ENCODE results near the gene CHRNE. TPM values are rescaled to one million over a fixed set of nuclear protein-coding genes. Genes with fewer than 3 reads are reported as not detected.

The CHRNE gene
- total and polyA plus RNA-seq, 2 of the 4 experiments (the other 2 are of a cell fraction) = under 0.01 to 0.21 TPM

- no peak overlapping the region for H2AK9ac ChIP-seq (replicated peaks; ENCODE audit: low read depth, low read length, poor library complexity)
- H4K91ac ChIP-seq (ENCODE audit: insufficient read depth, low read depth, low read length) = no peak overlapping the region
- no peaks in the 10 kb centered on the region for H3K9me3 ChIP-seq (ENCODE audit: control insufficient read depth, insufficient read depth, low read length)
- peaks cover 19% of the 10 kb centered on the region; the same call in 1 of the 2 replicates for H4K20me1 ChIP-seq (ENCODE audit: insufficient read depth, low read length)
- no peak overlapping the region for H3K23ac ChIP-seq (ENCODE audit: low read depth, low read length)
- WGBS, 2 experiments (ENCODE audit: extremely low coverage in 2 of 2, insufficient read length in 1 of 2) = no CpG with 5 or more reads among the region's 11 CpGs
- H2BK15ac ChIP-seq (ENCODE audit: low read depth, low read length) = no peak overlapping the region
- no peak overlapping the region for H3K4ac ChIP-seq (ENCODE audit: low read depth, low read length)
- no peak overlapping the region for H2AK5ac ChIP-seq (ENCODE audit: low read depth, low read length)
- dilution Hi-C loops (cut with HindIII; ENCODE audit: low sequenced_read_pairs, unreplicated experiment) = no loop called here
- no peak overlapping the region; the same call in 1 of the 2 replicates for H3K4me2 ChIP-seq (ENCODE audit: low read depth, low read length)
- CTCF ChIA-PET = no interaction called here
- BruUV-seq (replicated peaks) = no TSS peak
- H3K27me3 ChIP-seq (ENCODE audit: control insufficient read depth, insufficient read depth, low read length) = no peaks in the 10 kb centered on the region
- H3K4me3 ChIP-seq (ENCODE audit: insufficient read depth, low read depth, low read length) = no peak overlapping the region
- no peak overlapping the region for H3K56ac ChIP-seq (ENCODE audit: extremely low read depth, insufficient read depth, low read length)
- H3K36me3 ChIP-seq (ENCODE audit: control insufficient read depth, insufficient read depth, low read length) = peaks cover 26% of the 10 kb centered on the region
- no peak overlapping the region for H2BK120ac ChIP-seq (ENCODE audit: low read depth, low read length)
- POLR2A ChIA-PET (ENCODE audit: unreplicated experiment) = no interaction called here
- no peak overlapping the region for H4K8ac ChIP-seq (ENCODE audit: low read depth in 2 of 2, low read length in 2 of 2)
- DNase-seq = no peak
- peaks cover 17 to 42% of the 10 kb centered on the region in 2 experiments; a peak in 3 of 4 replicates for H3K79me1 ChIP-seq (ENCODE audit: low read depth in 1 of 2, low read length in 2 of 2)
- in situ Hi-C loops (cut with MboI; ENCODE audit: low sequenced_read_pairs) = no loop called here
- no peak overlapping the region for H2BK20ac ChIP-seq (ENCODE audit: low read depth, low read length)
- H3K4me1 ChIP-seq (ENCODE audit: control insufficient read depth, insufficient read depth, low read length) = peaks cover 14% of the 10 kb centered on the region
- H3K14ac ChIP-seq (replicated peaks; ENCODE audit: low read depth, low read length) = no peak overlapping the region
- H3K18ac ChIP-seq (ENCODE audit: low read depth, low read length) = no peak overlapping the region
- no peak overlapping the region for H3K27ac ChIP-seq (ENCODE audit: insufficient read depth, low read length)
- peaks cover 17% of the 10 kb centered on the region for H3K9me1 ChIP-seq (ENCODE audit: insufficient read depth, low read length)
- no peak for ATAC-seq (ENCODE audit: low read depth)
- no peak overlapping the region for H2AFZ ChIP-seq (replicated peaks; ENCODE audit: low read length, poor library complexity)
- TF ChIP-seq BHLHE40 (IDR thresholded peaks at IDR 0.05; ENCODE audit: low read depth, low read length) (no peak), MXI1 (IDR thresholded peaks at IDR 0.05; ENCODE audit: borderline replicate concordance, low read depth, low read length) (no peak), CTCF (conservative IDR thresholded peaks at IDR 0.05; ENCODE audit: low read depth, low read length) (no peak), USF2 (IDR thresholded peaks at IDR 0.05; ENCODE audit: low read depth, low read length) (no peak), CHD1 (IDR thresholded peaks at IDR 0.05; ENCODE audit: low read depth, low read length) (no peak), SMC3 (IDR thresholded peaks at IDR 0.05; ENCODE audit: low read depth, low read length) (no peak), POLR2A (IDR thresholded peaks at IDR 0.05; ENCODE audit: low read depth, low read length) (no peak), RCOR1 (IDR thresholded peaks at IDR 0.05; ENCODE audit: insufficient replicate concordance, low read length) (no peak), NFE2L2 (IDR thresholded peaks at IDR 0.05; ENCODE audit: low read depth, low read length) (no peak), CEBPB (IDR thresholded peaks at IDR 0.05; ENCODE audit: low read depth, low read length) (no peak)
- no peak overlapping the region for H2BK5ac ChIP-seq (ENCODE audit: low read depth, low read length, poor library complexity, severe bottlenecking)
- no peak overlapping the region for H4K5ac ChIP-seq (ENCODE audit: low read depth, low read length)
- intact Hi-C loops (cut with micrococcal nuclease) = no loop called here
- H3K9ac ChIP-seq (ENCODE audit: low read depth, low read length) = no peak overlapping the region
Measured at GRCh38 chr17:4938069-4938491, 35.2 kb upstream of the CHRNE start.
